ENCODE data around the gene GRWD1.

DNA sequence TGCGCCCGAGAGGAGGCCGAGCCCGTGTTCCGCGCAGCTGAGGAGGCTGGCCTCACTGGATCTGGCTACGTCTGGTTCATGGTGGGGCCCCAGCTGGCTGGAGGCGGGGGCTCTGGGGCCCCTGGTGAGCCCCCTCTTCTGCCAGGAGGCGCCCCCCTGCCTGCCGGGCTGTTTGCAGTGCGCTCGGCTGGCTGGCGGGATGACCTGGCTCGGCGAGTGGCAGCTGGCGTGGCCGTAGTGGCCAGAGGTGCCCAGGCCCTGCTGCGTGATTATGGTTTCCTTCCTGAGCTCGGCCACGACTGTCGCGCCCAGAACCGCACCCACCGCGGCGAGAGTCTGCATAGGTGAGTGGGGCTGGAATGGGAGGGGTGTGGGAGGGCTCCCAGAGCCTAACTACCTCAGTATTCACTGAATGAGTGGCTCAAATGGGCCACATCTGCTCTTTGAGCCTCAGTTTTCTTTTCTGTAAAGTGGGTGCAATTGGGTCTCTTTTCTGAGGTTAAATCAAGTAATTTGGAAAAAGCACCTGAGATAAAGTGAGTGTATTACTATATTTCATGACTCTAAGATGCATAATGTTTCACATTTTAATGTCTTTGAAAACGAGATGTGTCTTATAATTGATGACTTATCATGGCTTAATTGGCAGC, 40.6 kb upstream of the GRWD1 start:
- TF ChIP-seq, protein P1, sequence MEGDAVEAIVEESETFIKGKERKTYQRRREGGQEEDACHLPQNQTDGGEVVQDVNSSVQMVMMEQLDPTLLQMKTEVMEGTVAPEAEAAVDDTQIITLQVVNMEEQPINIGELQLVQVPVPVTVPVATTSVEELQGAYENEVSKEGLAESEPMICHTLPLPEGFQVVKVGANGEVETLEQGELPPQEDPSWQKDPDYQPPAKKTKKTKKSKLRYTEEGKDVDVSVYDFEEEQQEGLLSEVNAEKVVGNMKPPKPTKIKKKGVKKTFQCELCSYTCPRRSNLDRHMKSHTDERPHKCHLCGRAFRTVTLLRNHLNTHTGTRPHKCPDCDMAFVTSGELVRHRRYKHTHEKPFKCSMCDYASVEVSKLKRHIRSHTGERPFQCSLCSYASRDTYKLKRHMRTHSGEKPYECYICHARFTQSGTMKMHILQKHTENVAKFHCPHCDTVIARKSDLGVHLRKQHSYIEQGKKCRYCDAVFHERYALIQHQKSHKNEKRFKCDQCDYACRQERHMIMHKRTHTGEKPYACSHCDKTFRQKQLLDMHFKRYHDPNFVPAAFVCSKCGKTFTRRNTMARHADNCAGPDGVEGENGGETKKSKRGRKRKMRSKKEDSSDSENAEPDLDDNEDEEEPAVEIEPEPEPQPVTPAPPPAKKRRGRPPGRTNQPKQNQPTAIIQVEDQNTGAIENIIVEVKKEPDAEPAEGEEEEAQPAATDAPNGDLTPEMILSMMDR (IDR thresholded peaks at IDR 0.05), result no peak
- no peak for TF ChIP-seq POLR2A (IDR thresholded peaks at IDR 0.05)
